CD14-positive monocyte (primary cell): ENCODE results near the gene PRKN. TPM values are rescaled to one million over a fixed set of nuclear protein-coding genes. Genes with fewer than 3 reads are reported as not detected.

Experiments
- DNase-seq, 3 donors: peaks; one replicate each; pipeline ENCODE4 v3.0.0-alpha.2; 2011 to 2022
- H2AFZ ChIP-seq: 2 replicates; pipeline ENCODE4 v1.6.0; 2012; ENCODE audit warnings: mild to moderate bottlenecking, low read depth, low read length, inconsistent platforms; ENCODE audit not compliant: insufficient read depth, poor library complexity, severe bottlenecking
- H3K27ac ChIP-seq, 2 donors: 1 replicate in 1 of 2; 2 replicates in 1 of 2; pipeline ENCODE4 v1.5.1; 2012 to 2013; ENCODE audit warnings: low read length in 2 of 2, control low read depth in 1 of 2, inconsistent platforms in 1 of 2, low read depth in 1 of 2, mild to moderate bottlenecking in 1 of 2
- H3K27me3 ChIP-seq, 2 donors: one replicate each; pipeline versions ENCODE4 v1.6.0 to v1.6.1; 2011 to 2013; ENCODE audit warnings: low read length in 2 of 2; ENCODE audit not compliant: control insufficient read depth in 2 of 2, insufficient read depth in 2 of 2
- H3K36me3 ChIP-seq, 2 donors: replicated peaks in 1 of 2; 1 replicate in 1 of 2; 2 replicates in 1 of 2; pipeline versions ENCODE4 v1.5.1 to v1.6.1; 2012 to 2013; ENCODE audit warnings: low read length in 2 of 2, control low read depth in 1 of 2, inconsistent platforms in 1 of 2, mild to moderate bottlenecking in 1 of 2; ENCODE audit not compliant: insufficient read depth in 2 of 2, control insufficient read depth in 1 of 2
- H3K4me1 ChIP-seq, 2 donors: 1 replicate in 1 of 2; 2 replicates in 1 of 2; pipeline versions ENCODE4 v1.5.1 to v1.6.1; 2012 to 2013; ENCODE audit warnings: low read length in 2 of 2, control low read depth in 1 of 2, inconsistent platforms in 1 of 2, mild to moderate bottlenecking in 1 of 2, moderate library complexity in 1 of 2; ENCODE audit not compliant: insufficient read depth in 2 of 2, control insufficient read depth in 1 of 2
- H3K4me2 ChIP-seq: replicated peaks from 2 replicates; pipeline ENCODE3; 2012; ENCODE audit warnings: low read length, moderate library complexity, mild to moderate bottlenecking; ENCODE audit not compliant: poor library complexity, severe bottlenecking; ENCODE audit errors: extremely low read depth
- H3K4me3 ChIP-seq, 3 experiments: fragments of 200-600 bp in 1 of 3; sonication (generic) in 1 of 3; replicated peaks in 1 of 3; 1 replicate in 2 of 3; 2 replicates in 1 of 3; pipeline ENCODE4 v1.5.1; 2011 to 2013; ENCODE audit warnings: low read length in 3 of 3, mild to moderate bottlenecking in 3 of 3, control low read depth in 2 of 3, low read depth in 2 of 3, inconsistent platforms in 1 of 3, moderate library complexity in 1 of 3
- H3K79me2 ChIP-seq: 2 replicates; pipeline ENCODE4 v1.6.0; 2012; ENCODE audit warnings: mild to moderate bottlenecking, control low read depth, inconsistent platforms, low read length, moderate library complexity; ENCODE audit not compliant: insufficient read depth
- H3K9ac ChIP-seq: 2 replicates; pipeline ENCODE4 v1.6.0; 2017; ENCODE audit warnings: low read length, mild to moderate bottlenecking; ENCODE audit not compliant: insufficient read depth, poor library complexity, severe bottlenecking
- H3K9me3 ChIP-seq, 2 donors: replicated peaks in 1 of 2; 1 replicate in 1 of 2; 2 replicates in 1 of 2; pipeline versions ENCODE4 v1.5.1 to v1.6.1; 2012 to 2013; ENCODE audit warnings: low read length in 2 of 2, control low read depth in 1 of 2; ENCODE audit not compliant: control insufficient read depth in 1 of 2, insufficient read depth in 1 of 2
- H4K20me1 ChIP-seq: 2 replicates; pipeline ENCODE4 v1.6.0; 2012; ENCODE audit warnings: mild to moderate bottlenecking, low read length, control low read depth, moderate library complexity; ENCODE audit not compliant: insufficient read depth
- H3K27ac Mint-ChIP-seq, 7 donors: one replicate each; pipeline ENCODE4 v1.8.0; 2020; ENCODE audit warnings: mild to moderate bottlenecking in 7 of 7, mixed read lengths in 7 of 7, moderate library complexity in 6 of 7, inconsistent platforms in 2 of 7
- H3K27me3 Mint-ChIP-seq, 3 donors: one replicate each; pipeline ENCODE4 v1.8.0; 2021 to 2022; ENCODE audit warnings: low read depth in 3 of 3, mild to moderate bottlenecking in 3 of 3, mixed read lengths in 3 of 3, moderate library complexity in 3 of 3, inconsistent platforms in 1 of 3
- H3K36me3 Mint-ChIP-seq, 2 donors: one replicate each; pipeline ENCODE4 v1.8.0; 2020; ENCODE audit warnings: mixed read lengths in 2 of 2, inconsistent platforms in 1 of 2, mild to moderate bottlenecking in 1 of 2
- H3K4me1 Mint-ChIP-seq: one replicate; pipeline ENCODE4 v1.8.0; 2020; ENCODE audit warnings: mild to moderate bottlenecking, mixed read lengths
- H3K4me3 Mint-ChIP-seq, 2 donors: one replicate each; pipeline ENCODE4 v1.8.0; 2020; ENCODE audit warnings: mild to moderate bottlenecking in 2 of 2, mixed read lengths in 2 of 2, moderate library complexity in 1 of 2
- H3K9me3 Mint-ChIP-seq, 7 donors: one replicate each; pipeline ENCODE4 v1.8.0; 2020 to 2022; ENCODE audit warnings: mixed read lengths in 7 of 7, mild to moderate bottlenecking in 6 of 7, moderate library complexity in 6 of 7, inconsistent platforms in 2 of 7
- WGBS: methylation state at CpG from one replicate; pipeline ENCODE4 v1.1.5; 2013; ENCODE audit warnings: missing lambda C conversion rate; ENCODE audit not compliant: insufficient coverage; 5-methylcytosine and 5-hydroxymethylcytosine counted together
- intact Hi-C, 2 donors: fragments of 100-400 bp; cut with micrococcal nuclease; formaldehyde crosslinking; loops; one replicate each; pipeline versions ENCODE4 v1.15.0 to v1.15.1; 2023
- polyA plus RNA-seq, 3 donors: library from polyadenylated mRNA; depleted of rRNA in 1 of 3; unstranded in 2 of 3; stranded (reverse) in 1 of 3; fragments of 300-500 nt in 2 of 3; fragments of >200 nt in 1 of 3; fragmentation: Illumina TruSeq in 2 of 3; gene quantifications; 1 replicate in 2 of 3; 2 replicates in 1 of 3; pipeline ENCODE4 v1.2.3, GENCODE V29; 2012 to 2021
- TF ChIP-seq, protein P1 (sequence below): fragments of 200-600 bp; IDR thresholded peaks from one replicate; pipeline ENCODE4 v1.8.0; 2022; ENCODE audit warnings: antibody characterized with exemption, mild to moderate bottlenecking

Gene PRKN
- polyA plus RNA-seq, 3 donors: 0.19 to 0.21 TPM; not detected in 1

DNA sequence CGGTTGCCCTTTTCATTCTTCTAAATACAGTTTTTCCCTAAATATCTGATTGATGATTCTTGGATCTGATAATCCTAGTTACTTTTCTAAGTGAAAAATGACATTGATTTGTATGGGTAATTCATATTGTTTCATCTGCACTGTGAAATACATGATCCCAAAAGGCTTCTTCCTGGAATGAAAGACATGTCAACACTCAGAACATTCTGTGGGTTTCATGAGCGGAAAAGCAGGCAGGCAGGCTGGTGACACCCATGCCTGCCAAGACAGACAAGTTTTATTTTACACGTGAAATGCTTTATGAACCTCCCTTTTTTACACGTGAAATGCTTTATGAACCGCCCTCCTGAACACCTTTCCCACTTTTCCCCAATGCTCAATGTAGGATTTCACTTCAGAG, 105.0 kb downstream of the PRKN start:
- DNase-seq: no peak
- no peaks in the 10 kb centered on the region for H3K36me3 Mint-ChIP-seq
- Histone ChIP-seq H4K20me1 (no peaks in the 10 kb centered on the region), H3K4me3 (no peak overlapping the region), H3K27ac (no peak overlapping the region), H2AFZ (no peak overlapping the region), H3K27me3 (no peaks in the 10 kb centered on the region), H3K9ac (no peak overlapping the region), H3K79me2 (no peaks in the 10 kb centered on the region), H3K4me2 (no peak overlapping the region), H3K9me3 (no peaks in the 10 kb centered on the region), H3K4me1 (no peaks in the 10 kb centered on the region), H3K36me3 (no peaks in the 10 kb centered on the region)
- no peak overlapping the region for H3K27ac Mint-ChIP-seq
- TF ChIP-seq, protein P1, sequence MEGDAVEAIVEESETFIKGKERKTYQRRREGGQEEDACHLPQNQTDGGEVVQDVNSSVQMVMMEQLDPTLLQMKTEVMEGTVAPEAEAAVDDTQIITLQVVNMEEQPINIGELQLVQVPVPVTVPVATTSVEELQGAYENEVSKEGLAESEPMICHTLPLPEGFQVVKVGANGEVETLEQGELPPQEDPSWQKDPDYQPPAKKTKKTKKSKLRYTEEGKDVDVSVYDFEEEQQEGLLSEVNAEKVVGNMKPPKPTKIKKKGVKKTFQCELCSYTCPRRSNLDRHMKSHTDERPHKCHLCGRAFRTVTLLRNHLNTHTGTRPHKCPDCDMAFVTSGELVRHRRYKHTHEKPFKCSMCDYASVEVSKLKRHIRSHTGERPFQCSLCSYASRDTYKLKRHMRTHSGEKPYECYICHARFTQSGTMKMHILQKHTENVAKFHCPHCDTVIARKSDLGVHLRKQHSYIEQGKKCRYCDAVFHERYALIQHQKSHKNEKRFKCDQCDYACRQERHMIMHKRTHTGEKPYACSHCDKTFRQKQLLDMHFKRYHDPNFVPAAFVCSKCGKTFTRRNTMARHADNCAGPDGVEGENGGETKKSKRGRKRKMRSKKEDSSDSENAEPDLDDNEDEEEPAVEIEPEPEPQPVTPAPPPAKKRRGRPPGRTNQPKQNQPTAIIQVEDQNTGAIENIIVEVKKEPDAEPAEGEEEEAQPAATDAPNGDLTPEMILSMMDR: no peak
- WGBS: 68% methylated on average over 3 of the region's 5 CpGs
- peaks cover 0 to 2% (median 0%) of the 10 kb centered on the region in 7 donors for H3K9me3 Mint-ChIP-seq
- intact Hi-C loops: no loop called here
- H3K27me3 Mint-ChIP-seq: peaks cover 0 to 2% (median 0%) of the 10 kb centered on the region in 3 donors
- no peaks in the 10 kb centered on the region for H3K4me1 Mint-ChIP-seq
- H3K4me3 Mint-ChIP-seq: no peak overlapping the region

DNA sequence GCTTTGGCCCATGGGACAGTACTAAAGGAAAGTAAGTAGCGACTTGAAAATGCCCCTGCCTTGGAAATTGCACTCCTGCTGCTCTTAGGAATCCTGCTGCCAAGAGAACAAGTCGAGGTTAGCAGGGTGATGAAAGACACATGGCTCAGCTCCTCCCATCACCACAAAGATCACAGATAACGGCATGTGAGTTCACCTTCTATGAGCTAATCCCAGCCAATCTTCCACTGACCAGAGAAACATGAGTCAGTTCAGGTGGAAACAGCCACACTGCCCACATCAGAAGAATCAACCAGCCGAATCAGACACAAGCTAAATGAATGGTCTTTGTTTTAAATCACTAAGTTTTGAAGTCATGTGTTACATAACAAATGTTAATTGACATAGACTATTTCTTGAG, 106.3 kb downstream of the PRKN start:
- 78% methylated on average over 3 of the region's 4 CpGs for WGBS
- H4K20me1 ChIP-seq: no peaks in the 10 kb centered on the region
- Mint-ChIP-seq H3K27me3 (peaks cover 0 to 2% (median 2%) of the 10 kb centered on the region in 3 donors), H3K9me3 (peaks cover 0 to 2% (median 0%) of the 10 kb centered on the region in 7 donors), H3K27ac (no peak overlapping the region), H3K4me1 (no peaks in the 10 kb centered on the region), H3K36me3 (no peaks in the 10 kb centered on the region), H3K4me3 (no peak overlapping the region)
- H3K4me2 ChIP-seq: no peak overlapping the region
- no peak for DNase-seq
- no peak overlapping the region for H3K4me3 ChIP-seq
- H3K4me1 ChIP-seq: no peaks in the 10 kb centered on the region
- H3K9ac ChIP-seq: no peak overlapping the region
- H2AFZ ChIP-seq: no peak overlapping the region
- intact Hi-C loops: no loop called here
- TF ChIP-seq, protein P1: no peak
- H3K27me3 ChIP-seq: no peaks in the 10 kb centered on the region
- H3K9me3 ChIP-seq: no peaks in the 10 kb centered on the region
- no peaks in the 10 kb centered on the region for H3K36me3 ChIP-seq
- no peak overlapping the region for H3K27ac ChIP-seq
- H3K79me2 ChIP-seq: no peaks in the 10 kb centered on the region
